GM12872 (cell line): ENCODE data around the gene SREK1.

Experiments used
- CTCF ChIP-seq: IDR thresholded peaks from 3 replicates; pipeline ENCODE4 v1.5.1; 2011; ENCODE audit warnings: low read depth, mild to moderate bottlenecking, low read length, moderate library complexity; ENCODE audit not compliant: insufficient read depth

SREK1 gene

GRCh38 chr5:66224773-66225553, 80.9 kb downstream of the SREK1 start:
- no peak for TF ChIP-seq CTCF

- no peak for TF ChIP-seq CTCF
Observed at GRCh38 chr5:66230551-66230950, 86.5 kb downstream of the SREK1 start.

- TF ChIP-seq CTCF: no peak
Observed at GRCh38 chr5:66231508-66231907, 87.4 kb downstream of the SREK1 start.

GRCh38 chr5:66232275-66232674, 88.2 kb downstream of the SREK1 start:
- TF ChIP-seq CTCF: no peak

GRCh38 chr5:66232706-66233445, 88.8 kb downstream of the SREK1 start:
- no peak for TF ChIP-seq CTCF
